OCI-LY7 (cell line): ENCODE measurements around the gene RCOR3.

Experiments used
- CTCF ChIP-seq: fragments of 200-600 bp; sonication (generic); conservative IDR thresholded peaks from 2 replicates; pipeline ENCODE4 v1.5.1; 2014; ENCODE audit warnings: mild to moderate bottlenecking, antibody characterized with exemption, low read length, moderate library complexity, mixed read lengths
- EZH2phosphoT487 ChIP-seq: fragments of 200-600 bp; sonication (generic); IDR thresholded peaks from 2 replicates; pipeline ENCODE4 v1.6.1; 2018; ENCODE audit warnings: low read depth, borderline replicate concordance, mild to moderate bottlenecking, mixed run types, antibody characterized with exemption, low read length, moderate library complexity, mixed read lengths

GRCh38 chr1:211356723-211357407 is 97.7 kb downstream of the RCOR3 start:
- no peak for TF ChIP-seq CTCF
- no peak for TF ChIP-seq EZH2phosphoT487
